Measurements from ENCODE around the gene PCNT. TPM values are rescaled to one million over a fixed set of nuclear protein-coding genes. Genes with fewer than 3 reads are reported as not detected.

Gene PCNT
- total RNA-seq, 6 experiments from 2014 or later = 23.2 to 26.9 (median 25.5) TPM

- no peak for TF ChIP-seq CTCF (IDR thresholded peaks at IDR 0.05)
- H3K9me3 Mint-ChIP-seq = no peaks in the 10 kb centered on the region
- H3K27me3 Mint-ChIP-seq (ENCODE audit: insufficient read depth) = no peaks in the 10 kb centered on the region; the same call in 1 of the 2 replicates
- peaks cover 20% of the 10 kb centered on the region for H3K4me1 Mint-ChIP-seq (ENCODE audit: low read depth)
- H3K36me3 Mint-ChIP-seq (ENCODE audit: low read depth) = peaks cover 38% of the 10 kb centered on the region
- no peak for DNase-seq
- H3K27ac Mint-ChIP-seq = no peak overlapping the region
- H3K4me3 Mint-ChIP-seq = no peak overlapping the region
These were observed 20.4 kb downstream of the PCNT start for GRCh38 chr21:46344219-46344915.

GRCh38 chr21:46345861-46346260, 21.9 kb downstream of the PCNT start:
- Mint-ChIP-seq H3K4me1 (ENCODE audit: low read depth) (peaks cover 12% of the 10 kb centered on the region), H3K36me3 (ENCODE audit: low read depth) (peaks cover 30% of the 10 kb centered on the region), H3K27me3 (ENCODE audit: insufficient read depth) (no peaks in the 10 kb centered on the region; the same call in 1 of the 2 replicates), H3K4me3 (no peak overlapping the region), H3K9me3 (no peaks in the 10 kb centered on the region), H3K27ac (no peak overlapping the region)
- DNase-seq = no peak
- no peak for TF ChIP-seq CTCF (IDR thresholded peaks at IDR 0.05)

GRCh38 chr21:46346296-46347202, 22.6 kb downstream of the PCNT start:
- H3K27ac Mint-ChIP-seq = no peak overlapping the region
- H3K36me3 Mint-ChIP-seq (ENCODE audit: low read depth) = peaks cover 30% of the 10 kb centered on the region
- no peak for DNase-seq
- H3K27me3 Mint-ChIP-seq (ENCODE audit: insufficient read depth) = no peaks in the 10 kb centered on the region; the same call in 1 of the 2 replicates
- H3K4me1 Mint-ChIP-seq (ENCODE audit: low read depth) = peaks cover 6% of the 10 kb centered on the region; the same call in 1 of the 2 replicates
- H3K9me3 Mint-ChIP-seq = no peaks in the 10 kb centered on the region
- TF ChIP-seq CTCF (IDR thresholded peaks at IDR 0.05) = no peak
- H3K4me3 Mint-ChIP-seq = no peak overlapping the region

- peaks cover 30% of the 10 kb centered on the region for H3K36me3 Mint-ChIP-seq (ENCODE audit: low read depth)
- peaks cover 6% of the 10 kb centered on the region; the same call in 1 of the 2 replicates for H3K4me1 Mint-ChIP-seq (ENCODE audit: low read depth)
- TF ChIP-seq CTCF (IDR thresholded peaks at IDR 0.05) = no peak
- no peaks in the 10 kb centered on the region for H3K9me3 Mint-ChIP-seq
- no peaks in the 10 kb centered on the region; the same call in 1 of the 2 replicates for H3K27me3 Mint-ChIP-seq (ENCODE audit: insufficient read depth)
- H3K4me3 Mint-ChIP-seq = no peak overlapping the region
- DNase-seq = no peak
- no peak overlapping the region for H3K27ac Mint-ChIP-seq
These were observed 23.2 kb downstream of the PCNT start for GRCh38 chr21:46347203-46347550.

GRCh38 chr21:46347791-46348381, 23.9 kb downstream of the PCNT start:
- H3K27me3 Mint-ChIP-seq (ENCODE audit: insufficient read depth) = no peaks in the 10 kb centered on the region; the same call in 1 of the 2 replicates
- H3K27ac Mint-ChIP-seq = no peak overlapping the region
- H3K4me3 Mint-ChIP-seq = no peak overlapping the region
- H3K36me3 Mint-ChIP-seq (ENCODE audit: low read depth) = peaks cover 27% of the 10 kb centered on the region
- H3K4me1 Mint-ChIP-seq (ENCODE audit: low read depth) = peaks cover 6% of the 10 kb centered on the region; the same call in 1 of the 2 replicates
- no peak for DNase-seq
- H3K9me3 Mint-ChIP-seq = no peaks in the 10 kb centered on the region
- TF ChIP-seq CTCF (IDR thresholded peaks at IDR 0.05) = no peak
